Endothelial cell of umbilical vein (primary cell): Measurements from ENCODE around the gene PPP2R2C. TPM values are rescaled to one million over a fixed set of nuclear protein-coding genes. Genes with fewer than 3 reads are reported as not detected.

Source experiments
- BruUV-seq: library from RNA; stranded (reverse); fragments of 400-500 nt; replicated peaks from 2 replicates; lab custom pipeline; 2021; lab: Mats Ljungman, UMichigan
- CTCF ChIA-PET: fragments of 300-600, 350-600 bp; sonication (Branson Sonifier 250); formaldehyde crosslinking; loops from one replicate; lab custom pipeline; 2021; ENCODE audit warnings: antibody characterized with exemption, inconsistent platforms; lab: Charles Lee
- POLR2A ChIA-PET: fragments of 300-600, 350-600 bp; sonication (Branson Sonifier 250); formaldehyde crosslinking; loops from one replicate; lab custom pipeline; 2021; ENCODE audit warnings: antibody characterized with exemption, inconsistent platforms; lab: Charles Lee
- DNase-seq: peaks from one replicate; pipeline ENCODE4 v3.0.0-alpha.2; 2011; ENCODE audit warnings: low read depth, low spot score
- FAIRE-seq: peaks from 2 replicates; lab custom pipeline; 2011; peaks lifted over from hg19 to GRCh38; lab: Jason Lieb, UNC
- H2AFZ ChIP-seq: 2 replicates; pipeline ENCODE4 v1.6.0; 2012; ENCODE audit warnings: low read depth, low read length, control low read depth, inconsistent platforms
- H3K27ac ChIP-seq: 2 replicates; pipeline ENCODE4 v1.5.1; 2011; ENCODE audit warnings: low read depth, mild to moderate bottlenecking, control low read depth, low read length, moderate library complexity; ENCODE audit not compliant: insufficient read depth
- H3K27me3 ChIP-seq, 2 experiments: 2 replicates each; pipeline versions ENCODE4 v1.6.0 to v1.6.1; 2011; ENCODE audit warnings: low read length in 2 of 2, mixed read lengths in 1 of 2; ENCODE audit not compliant: control insufficient read depth in 2 of 2, insufficient read depth in 2 of 2
- H3K36me3 ChIP-seq, 2 experiments: 2 replicates in 1 of 2; 3 replicates in 1 of 2; pipeline ENCODE4 v1.5.1; 2011; ENCODE audit warnings: low read length in 2 of 2, mild to moderate bottlenecking in 1 of 2, moderate library complexity in 1 of 2; ENCODE audit not compliant: control insufficient read depth in 2 of 2, insufficient read depth in 2 of 2; ENCODE audit errors: extremely low read depth in 1 of 2
- H3K4me1 ChIP-seq: 3 replicates; pipeline ENCODE4 v1.5.1; 2011; ENCODE audit warnings: mild to moderate bottlenecking, low read length; ENCODE audit not compliant: control insufficient read depth, insufficient read depth; ENCODE audit errors: extremely low read depth
- H3K4me2 ChIP-seq: 2 replicates; pipeline ENCODE4 v1.6.1; 2011; ENCODE audit warnings: low read length, control low read depth, mixed read lengths; ENCODE audit not compliant: insufficient read depth
- H3K4me3 ChIP-seq, 3 experiments: fragments of 200-600 bp in 1 of 3; sonication (generic), shearing (Covaris generic) in 1 of 3; replicated peaks in 1 of 3; 2 replicates each; pipeline ENCODE4 v1.5.1; 2011 to 2016; ENCODE audit warnings: control low read depth in 3 of 3, low read length in 3 of 3, mild to moderate bottlenecking in 2 of 3, inconsistent platforms in 1 of 3, low read depth in 1 of 3, moderate library complexity in 1 of 3; ENCODE audit not compliant: insufficient read depth in 1 of 3
- H3K79me2 ChIP-seq: 2 replicates; pipeline ENCODE4 v1.6.0; 2012; ENCODE audit warnings: low read length, inconsistent platforms; ENCODE audit not compliant: control insufficient read depth, insufficient read depth
- H3K9ac ChIP-seq: replicated peaks from 2 replicates; pipeline ENCODE3; 2011; ENCODE audit warnings: low read length, control low read depth; ENCODE audit not compliant: insufficient read depth; ENCODE audit errors: extremely low read depth
- H3K9me1 ChIP-seq: replicated peaks from 3 replicates; pipeline ENCODE4 v1.6.0; 2011; ENCODE audit warnings: mild to moderate bottlenecking, low read length; ENCODE audit not compliant: control insufficient read depth, insufficient read depth; ENCODE audit errors: extremely low read depth
- H3K9me3 ChIP-seq: replicated peaks from 2 replicates; pipeline ENCODE4 v1.5.1; 2012; ENCODE audit warnings: low read length, inconsistent platforms; ENCODE audit not compliant: control insufficient read depth, insufficient read depth
- H4K20me1 ChIP-seq: replicated peaks from 2 replicates; pipeline ENCODE3; 2011; ENCODE audit warnings: mild to moderate bottlenecking, low read length; ENCODE audit not compliant: control insufficient read depth, insufficient read depth; ENCODE audit errors: extremely low read depth
- CTCF ChIP-seq, 2 donors: IDR thresholded peaks; 1 replicate in 1 of 2; 2 replicates in 1 of 2; pipeline ENCODE4 v1.5.1; 2011; ENCODE audit warnings: low read length in 2 of 2, mild to moderate bottlenecking in 2 of 2, moderate library complexity in 2 of 2, control low read depth in 1 of 2, inconsistent platforms in 1 of 2, low read depth in 1 of 2; ENCODE audit not compliant: insufficient read depth in 1 of 2; ENCODE audit errors: extremely low read depth in 1 of 2
- EZH2 ChIP-seq: IDR thresholded peaks from 2 replicates; pipeline ENCODE4 v1.6.1; 2012; ENCODE audit warnings: borderline replicate concordance, low read depth, mild to moderate bottlenecking, moderate library complexity, low read length, inconsistent platforms; ENCODE audit not compliant: severe bottlenecking
- FOS ChIP-seq: IDR thresholded peaks from 2 replicates; pipeline ENCODE4 v1.6.1; 2011; ENCODE audit warnings: mild to moderate bottlenecking, low read length, moderate library complexity, borderline replicate concordance; ENCODE audit not compliant: insufficient read depth
- GATA2 ChIP-seq: IDR thresholded peaks from 2 replicates; pipeline ENCODE4 v1.7.0; 2011; ENCODE audit warnings: low read depth, mild to moderate bottlenecking, moderate library complexity, mixed read lengths, low read length; ENCODE audit not compliant: insufficient read length, insufficient read depth
- JUN ChIP-seq: IDR thresholded peaks from 2 replicates; pipeline ENCODE4 v1.6.1; 2011; ENCODE audit warnings: borderline replicate concordance, low read depth; ENCODE audit not compliant: insufficient read length, insufficient read depth
- MAX ChIP-seq: IDR thresholded peaks from 2 replicates; pipeline ENCODE4 v1.6.1; 2011; ENCODE audit not compliant: insufficient read depth, insufficient read length
- MYC ChIP-seq: IDR thresholded peaks from one replicate; pipeline ENCODE4 v1.6.1; 2011; ENCODE audit warnings: mild to moderate bottlenecking, low read depth, low read length
- POLR2A ChIP-seq: IDR thresholded peaks from 2 replicates; pipeline ENCODE4 v1.6.1; 2012; ENCODE audit warnings: low read depth, mild to moderate bottlenecking, control low read depth, low read length
- POLR2AphosphoS5 ChIP-seq: IDR thresholded peaks from 2 replicates; pipeline ENCODE4 v1.6.1; 2012; ENCODE audit warnings: low read depth, mild to moderate bottlenecking, control low read depth, low read length, moderate library complexity; ENCODE audit not compliant: insufficient read depth
- dilution Hi-C: fragments of 300-500 bp; cut with MboI; formaldehyde crosslinking; loops from one replicate; pipeline ENCODE4 v1.15.0; 2019; ENCODE audit warnings: low sequenced_read_pairs; ENCODE audit not compliant: extremely low pct_ligation_motif_present
- intact Hi-C: fragments of 100-400 bp; cut with micrococcal nuclease; formaldehyde crosslinking; loops from one replicate; pipeline ENCODE4 v1.10.0; 2022
- polyA plus RNA-seq, 4 experiments: library from polyadenylated mRNA; depleted of rRNA in 3 of 4; stranded (reverse) in 3 of 4; unstranded in 1 of 4; fragments of >200 nt; gene quantifications; 2 replicates each; pipeline versions ENCODE4 v1.2.1 to v1.2.3, GENCODE V29; 2011 to 2012; ENCODE audit warnings: missing spikeins in 1 of 4
- total RNA-seq: library from RNA; stranded (reverse); gene quantifications from 2 replicates; pipeline ENCODE4 v1.2.3, GENCODE V29; 2021

Gene PPP2R2C
- total and polyA plus RNA-seq, 2 donors (not counting 3 experiments of a cell fraction or from before 2014, with no cell fraction given), result 0.03 to 0.09 TPM

- Histone ChIP-seq H3K4me2 (no peak overlapping the region), H3K36me3 (peaks cover 2 to 52% of the 10 kb centered on the region in 2 experiments), H3K27me3 (no peaks in the 10 kb centered on the region), H3K4me3 (no peak overlapping the region), H3K27ac (no peak overlapping the region), H2AFZ (no peak overlapping the region), H4K20me1 (no peaks in the 10 kb centered on the region), H3K9ac (no peak overlapping the region), H3K9me3 (no peaks in the 10 kb centered on the region), H3K4me1 (no peaks in the 10 kb centered on the region), H3K9me1 (no peaks in the 10 kb centered on the region), H3K79me2 (no peaks in the 10 kb centered on the region)
- intact Hi-C loops, result no loop called here
- ChIA-PET CTCF (no interaction called here), POLR2A (no interaction called here)
- dilution Hi-C loops, result no loop called here
- BruUV-seq, result no TSS peak
- DNase-seq (no peak), FAIRE-seq (no peak)
- no peak for TF ChIP-seq MAX
- TF ChIP-seq CTCF (IDR thresholded peaks at IDR 0.05; ENCODE audit: extremely low read depth in 1 of 2, insufficient read depth in 1 of 2, low read depth in 1 of 2, low read length in 2 of 2), result no peak
- TF ChIP-seq GATA2, result no peak
- no peak for TF ChIP-seq JUN
Measured at GRCh38 chr4:6300359-6300758, 172.1 kb downstream of the PPP2R2C start.

- TF ChIP-seq MAX (no peak), EZH2 (no peak), FOS (no peak), POLR2AphosphoS5 (no peak), GATA2 (no peak), JUN (no peak), POLR2A (no peak), MYC (no peak), CTCF (IDR thresholded peaks at IDR 0.05; ENCODE audit: extremely low read depth in 1 of 2, insufficient read depth in 1 of 2, low read depth in 1 of 2, low read length in 2 of 2) (no peak)
- DNase-seq (no peak), FAIRE-seq (no peak)
- peaks cover 2 to 55% of the 10 kb centered on the region in 2 experiments for H3K36me3 ChIP-seq
- H3K27ac ChIP-seq, result no peak overlapping the region
- H3K9me3 ChIP-seq, result no peaks in the 10 kb centered on the region
- no peak overlapping the region for H3K9ac ChIP-seq
- no peak overlapping the region for H3K4me3 ChIP-seq
- no peaks in the 10 kb centered on the region for H3K27me3 ChIP-seq
- no peaks in the 10 kb centered on the region for H3K9me1 ChIP-seq
- no peak overlapping the region for H3K4me2 ChIP-seq
- CTCF ChIA-PET, result no interaction called here
- intact Hi-C loops, result no loop called here
- no peak overlapping the region for H2AFZ ChIP-seq
- POLR2A ChIA-PET, result no interaction called here
- H3K79me2 ChIP-seq, result no peaks in the 10 kb centered on the region
- H3K4me1 ChIP-seq, result no peaks in the 10 kb centered on the region
- dilution Hi-C loops, result no loop called here
- no peaks in the 10 kb centered on the region for H4K20me1 ChIP-seq
- no TSS peak for BruUV-seq
Measured at GRCh38 chr4:6299875-6300274, 172.5 kb downstream of the PPP2R2C start.
